Measurements from ENCODE around the gene DNAJC22.

DNA sequence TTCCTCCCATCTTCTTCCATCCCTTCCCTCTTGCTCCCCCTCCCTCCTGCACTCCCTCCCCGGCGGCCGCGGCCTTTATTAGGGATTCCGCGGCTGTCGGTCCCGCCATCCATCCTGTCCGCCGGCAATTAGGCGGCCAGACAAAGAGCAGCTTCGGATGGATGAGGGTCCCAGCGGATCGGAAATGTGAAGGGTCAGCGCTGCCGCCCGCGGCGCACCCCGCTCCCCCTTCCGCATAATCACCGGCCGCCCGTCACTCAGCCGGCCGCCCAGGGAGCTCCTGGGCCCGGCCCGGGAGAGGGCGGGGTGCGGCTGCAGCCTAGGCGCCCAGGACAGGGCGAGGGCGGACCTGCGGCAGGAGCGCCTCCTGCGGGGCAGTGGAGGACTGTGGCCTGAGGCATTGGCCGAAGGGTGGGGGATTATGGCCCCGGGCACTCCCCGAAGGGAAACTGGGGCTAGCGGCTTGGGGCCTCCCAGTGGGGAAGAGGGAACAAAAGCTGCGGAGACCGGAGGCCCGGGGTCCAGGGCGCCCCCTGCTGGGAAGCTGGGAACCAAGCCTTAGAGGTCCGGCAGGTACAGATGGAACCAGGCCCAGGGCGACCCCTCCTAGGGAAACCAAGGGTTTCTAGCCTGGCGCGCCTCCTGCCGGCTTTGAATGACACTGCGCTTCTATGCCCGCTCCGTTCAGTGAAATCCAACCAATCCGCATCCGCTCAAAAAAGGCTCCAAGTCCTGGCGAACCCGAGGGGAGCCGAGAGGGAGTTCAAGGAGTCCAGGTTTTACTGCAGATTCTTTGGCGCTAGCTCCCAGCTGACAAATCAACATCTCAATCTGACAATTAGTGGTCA lies 4.4 kb upstream of the DNAJC22 start:
- TF ChIP-seq, protein P1, sequence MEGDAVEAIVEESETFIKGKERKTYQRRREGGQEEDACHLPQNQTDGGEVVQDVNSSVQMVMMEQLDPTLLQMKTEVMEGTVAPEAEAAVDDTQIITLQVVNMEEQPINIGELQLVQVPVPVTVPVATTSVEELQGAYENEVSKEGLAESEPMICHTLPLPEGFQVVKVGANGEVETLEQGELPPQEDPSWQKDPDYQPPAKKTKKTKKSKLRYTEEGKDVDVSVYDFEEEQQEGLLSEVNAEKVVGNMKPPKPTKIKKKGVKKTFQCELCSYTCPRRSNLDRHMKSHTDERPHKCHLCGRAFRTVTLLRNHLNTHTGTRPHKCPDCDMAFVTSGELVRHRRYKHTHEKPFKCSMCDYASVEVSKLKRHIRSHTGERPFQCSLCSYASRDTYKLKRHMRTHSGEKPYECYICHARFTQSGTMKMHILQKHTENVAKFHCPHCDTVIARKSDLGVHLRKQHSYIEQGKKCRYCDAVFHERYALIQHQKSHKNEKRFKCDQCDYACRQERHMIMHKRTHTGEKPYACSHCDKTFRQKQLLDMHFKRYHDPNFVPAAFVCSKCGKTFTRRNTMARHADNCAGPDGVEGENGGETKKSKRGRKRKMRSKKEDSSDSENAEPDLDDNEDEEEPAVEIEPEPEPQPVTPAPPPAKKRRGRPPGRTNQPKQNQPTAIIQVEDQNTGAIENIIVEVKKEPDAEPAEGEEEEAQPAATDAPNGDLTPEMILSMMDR (IDR thresholded peaks at IDR 0.05 in 8 of 11, conservative IDR thresholded peaks at IDR 0.05 in 3 of 11): peak; percentile 62 to 91 (median 80)
- TF ChIP-seq POLR2A (IDR thresholded peaks at IDR 0.05) (no peak), POLR2AphosphoS5 (IDR thresholded peaks at IDR 0.05) (no peak)

Measured in spleen (tissue), 7 donors.